ENCODE data around the gene TLR1. TPM values are rescaled to one million over a fixed set of nuclear protein-coding genes. Genes with fewer than 3 reads are reported as not detected.
A peak's percentile ranks its signal among the peaks of the same experiment; 100 is the strongest.
"Not testable (repeated sequence)": the region's sequence is repeated elsewhere in the genome, so short reads cannot be mapped to it uniquely, and the experiment has no call there.

Gene TLR1
- total RNA-seq, 2 experiments from 2014 or later: 16.2 to 16.3 TPM

- DNase-seq (no peak), ATAC-seq (ENCODE audit: poor library complexity) (no peak)
- no peaks in the 10 kb centered on the region for H3K27me3 ChIP-seq (ENCODE audit: control insufficient read depth in 1 of 2, insufficient read depth in 2 of 2, low read length in 2 of 2)
- no peaks in the 10 kb centered on the region for H3K27me3 Mint-ChIP-seq
- no peak overlapping the region for H3K27ac ChIP-seq (ENCODE audit: low read depth in 1 of 2, low read length in 2 of 2)
- POLR2A ChIA-PET: no interaction called here
- H3K9me3 Mint-ChIP-seq: peaks cover 5% of the 10 kb centered on the region
- H3K9me3 ChIP-seq (ENCODE audit: control insufficient read depth in 1 of 2, insufficient read depth in 1 of 2, low read length in 2 of 2): peaks cover 6 to 8% of the 10 kb centered on the region in 2 experiments
- no peaks in the 10 kb centered on the region for H3K36me3 Mint-ChIP-seq (ENCODE audit: low read depth)
- H3K4me3 Mint-ChIP-seq: no peak overlapping the region
- no peaks in the 10 kb centered on the region for H3K36me3 ChIP-seq (ENCODE audit: insufficient read depth, low read length)
- intact Hi-C loops (cut with DNase I, micrococcal nuclease): no loop called here
- TF ChIP-seq CTCF (IDR thresholded peaks at IDR 0.05): no peak
- H3K4me3 ChIP-seq (ENCODE audit: low read length): no peak overlapping the region
- H3K27ac Mint-ChIP-seq: no peak overlapping the region
- CTCF ChIA-PET: no interaction called here
- H3K4me1 Mint-ChIP-seq (ENCODE audit: low read depth): no peaks in the 10 kb centered on the region
- H3K4me1 ChIP-seq (ENCODE audit: insufficient read depth, low read length): peaks cover under 1% of the 10 kb centered on the region
Measured at GRCh38 chr4:38811297-38811696, 6.7 kb upstream of the TLR1 start.

DNA sequence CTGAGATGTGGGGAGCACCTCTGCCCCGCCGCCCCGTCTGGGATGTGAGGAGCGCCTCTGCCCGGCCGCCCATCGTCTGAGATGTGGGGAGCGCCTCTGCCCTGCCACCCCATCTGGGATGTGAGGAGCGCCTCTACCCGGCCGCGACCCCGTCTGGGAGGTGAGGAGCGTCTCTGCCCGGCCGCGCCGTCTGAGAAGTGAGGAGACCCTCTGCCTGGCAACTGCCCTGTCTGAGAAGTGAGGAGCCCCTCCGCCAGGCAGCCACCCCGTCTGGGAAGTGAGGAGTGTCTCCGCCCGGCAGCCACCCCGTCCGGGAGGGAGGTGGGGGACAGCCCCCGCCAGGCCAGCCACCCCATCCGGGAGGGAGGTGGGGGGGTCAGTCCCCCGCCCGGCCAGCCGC is 2.9 kb upstream of the TLR1 start:
- POLR2A ChIA-PET: not testable (repeated sequence)
- H3K4me1 ChIP-seq (ENCODE audit: insufficient read depth, low read length): peaks cover 21% of the 10 kb centered on the region

GRCh38 chr4:38806251-38806650 is 1.7 kb upstream of the TLR1 start:
- POLR2A ChIA-PET: interaction anchor here (3.1 to 3.4 kb wide), 2 partner anchors 25 to 50 kb away, joined by 17 to 19 read pairs; partner anchors contain the start of genes TLR10 and TLR6
- intact Hi-C loops (cut with DNase I, micrococcal nuclease); H3K9me3 Mint-ChIP-seq; H3K4me3 ChIP-seq (ENCODE audit: low read length); H3K27ac ChIP-seq (ENCODE audit: low read depth in 1 of 2, low read length in 2 of 2); H3K4me3 Mint-ChIP-seq; DNase-seq; H3K27me3 ChIP-seq (ENCODE audit: control insufficient read depth in 1 of 2, insufficient read depth in 2 of 2, low read length in 2 of 2); ATAC-seq (ENCODE audit: poor library complexity); H3K27me3 Mint-ChIP-seq: not testable (repeated sequence)
- Histone ChIP-seq H3K36me3 (ENCODE audit: insufficient read depth, low read length) (peaks cover 18% of the 10 kb centered on the region), H3K9me3 (ENCODE audit: control insufficient read depth in 1 of 2, insufficient read depth in 1 of 2, low read length in 2 of 2) (peaks cover 18% of the 10 kb centered on the region in 2 experiments), H3K4me1 (ENCODE audit: insufficient read depth, low read length) (peaks cover 27% of the 10 kb centered on the region)
- peak overlapping the region; percentile 88 for H3K27ac Mint-ChIP-seq
- CTCF ChIA-PET: interaction anchor here (0.6 kb wide), 1 partner anchor 223 kb away, joined by 3 read pairs; no protein-coding TSS in a partner anchor
- H3K4me1 Mint-ChIP-seq (ENCODE audit: low read depth): peaks cover 41% of the 10 kb centered on the region
- peaks cover 42% of the 10 kb centered on the region for H3K36me3 Mint-ChIP-seq (ENCODE audit: low read depth)

More for the DNA sequence above, 2.9 kb upstream of the TLR1 start:
- Mint-ChIP-seq H3K36me3 (ENCODE audit: low read depth) (peaks cover 30% of the 10 kb centered on the region), H3K4me1 (ENCODE audit: low read depth) (peaks cover 37% of the 10 kb centered on the region)
- H3K9me3 Mint-ChIP-seq; H3K27me3 Mint-ChIP-seq; H3K4me3 ChIP-seq (ENCODE audit: low read length); DNase-seq; H3K4me3 Mint-ChIP-seq; H3K27me3 ChIP-seq (ENCODE audit: control insufficient read depth in 1 of 2, insufficient read depth in 2 of 2, low read length in 2 of 2); H3K27ac ChIP-seq (ENCODE audit: low read depth in 1 of 2, low read length in 2 of 2); CTCF ChIA-PET; H3K9me3 ChIP-seq (ENCODE audit: control insufficient read depth in 1 of 2, insufficient read depth in 1 of 2, low read length in 2 of 2); ATAC-seq (ENCODE audit: poor library complexity); intact Hi-C loops (cut with DNase I, micrococcal nuclease); H3K27ac Mint-ChIP-seq; H3K36me3 ChIP-seq (ENCODE audit: insufficient read depth, low read length): not testable (repeated sequence)

GRCh38 chr4:38805530-38806145 is 1.0 kb upstream of the TLR1 start:
- peak overlapping the region; percentile 86 for H3K4me3 Mint-ChIP-seq
- peak overlapping the region; percentile 88 for H3K27ac Mint-ChIP-seq
- DNase-seq (peak in 4 of 14 experiments; percentile 33 to 59 (median 56)), ATAC-seq (ENCODE audit: poor library complexity) (no peak)
- peak overlapping the region; percentile 55 for H3K4me3 ChIP-seq (ENCODE audit: low read length)
- peaks cover 9% of the 10 kb centered on the region for H3K9me3 Mint-ChIP-seq
- H3K27me3 ChIP-seq (ENCODE audit: control insufficient read depth in 1 of 2, insufficient read depth in 2 of 2, low read length in 2 of 2): no peaks in the 10 kb centered on the region
- no peak for TF ChIP-seq CTCF (IDR thresholded peaks at IDR 0.05)
- H3K27me3 Mint-ChIP-seq: no peaks in the 10 kb centered on the region
- H3K27ac ChIP-seq (ENCODE audit: low read depth in 1 of 2, low read length in 2 of 2): peak overlapping the region; percentile 42 to 54
- H3K36me3 Mint-ChIP-seq (ENCODE audit: low read depth): peaks cover 48% of the 10 kb centered on the region
- ChIA-PET CTCF (interaction anchor here (0.6 to 3.0 kb wide), 3 partner anchors 23 to 224 kb away, joined by 3 to 18 read pairs (median 3); partner anchors contain the start of gene TLR10), POLR2A (interaction anchor here (1.6 to 3.4 kb wide), 3 partner anchors 24 to 54 kb away, joined by 5 to 19 read pairs (median 17); partner anchors contain the start of genes TLR10 and TLR6)
- H3K36me3 ChIP-seq (ENCODE audit: insufficient read depth, low read length): peaks cover 24% of the 10 kb centered on the region
- H3K9me3 ChIP-seq (ENCODE audit: control insufficient read depth in 1 of 2, insufficient read depth in 1 of 2, low read length in 2 of 2): peaks cover 19 to 24% of the 10 kb centered on the region in 2 experiments
- intact Hi-C loops (cut with DNase I, micrococcal nuclease): loop anchor here in 1 of 2 experiments (2.0 kb wide), 1 partner anchor 51 kb away; the partner anchor contains the start of gene TLR6
- peaks cover 27% of the 10 kb centered on the region for H3K4me1 ChIP-seq (ENCODE audit: insufficient read depth, low read length)
- H3K4me1 Mint-ChIP-seq (ENCODE audit: low read depth): peaks cover 41% of the 10 kb centered on the region
